Epithelial cell of umbilical artery (primary cell): ENCODE measurements around the gene IRAK2. TPM values are rescaled to one million over a fixed set of nuclear protein-coding genes. Genes with fewer than 3 reads are reported as not detected.

Source experiments
- total RNA-seq: library from RNA; depleted of rRNA; stranded (reverse); fragments of >200 nt; gene quantifications from 2 replicates; pipeline ENCODE4 v1.2.3, GENCODE V29; 2014

Gene IRAK2, protein sequence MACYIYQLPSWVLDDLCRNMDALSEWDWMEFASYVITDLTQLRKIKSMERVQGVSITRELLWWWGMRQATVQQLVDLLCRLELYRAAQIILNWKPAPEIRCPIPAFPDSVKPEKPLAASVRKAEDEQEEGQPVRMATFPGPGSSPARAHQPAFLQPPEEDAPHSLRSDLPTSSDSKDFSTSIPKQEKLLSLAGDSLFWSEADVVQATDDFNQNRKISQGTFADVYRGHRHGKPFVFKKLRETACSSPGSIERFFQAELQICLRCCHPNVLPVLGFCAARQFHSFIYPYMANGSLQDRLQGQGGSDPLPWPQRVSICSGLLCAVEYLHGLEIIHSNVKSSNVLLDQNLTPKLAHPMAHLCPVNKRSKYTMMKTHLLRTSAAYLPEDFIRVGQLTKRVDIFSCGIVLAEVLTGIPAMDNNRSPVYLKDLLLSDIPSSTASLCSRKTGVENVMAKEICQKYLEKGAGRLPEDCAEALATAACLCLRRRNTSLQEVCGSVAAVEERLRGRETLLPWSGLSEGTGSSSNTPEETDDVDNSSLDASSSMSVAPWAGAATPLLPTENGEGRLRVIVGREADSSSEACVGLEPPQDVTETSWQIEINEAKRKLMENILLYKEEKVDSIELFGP
- 30.5 and 34.1 TPM in 2 replicates for total RNA-seq

DNA sequence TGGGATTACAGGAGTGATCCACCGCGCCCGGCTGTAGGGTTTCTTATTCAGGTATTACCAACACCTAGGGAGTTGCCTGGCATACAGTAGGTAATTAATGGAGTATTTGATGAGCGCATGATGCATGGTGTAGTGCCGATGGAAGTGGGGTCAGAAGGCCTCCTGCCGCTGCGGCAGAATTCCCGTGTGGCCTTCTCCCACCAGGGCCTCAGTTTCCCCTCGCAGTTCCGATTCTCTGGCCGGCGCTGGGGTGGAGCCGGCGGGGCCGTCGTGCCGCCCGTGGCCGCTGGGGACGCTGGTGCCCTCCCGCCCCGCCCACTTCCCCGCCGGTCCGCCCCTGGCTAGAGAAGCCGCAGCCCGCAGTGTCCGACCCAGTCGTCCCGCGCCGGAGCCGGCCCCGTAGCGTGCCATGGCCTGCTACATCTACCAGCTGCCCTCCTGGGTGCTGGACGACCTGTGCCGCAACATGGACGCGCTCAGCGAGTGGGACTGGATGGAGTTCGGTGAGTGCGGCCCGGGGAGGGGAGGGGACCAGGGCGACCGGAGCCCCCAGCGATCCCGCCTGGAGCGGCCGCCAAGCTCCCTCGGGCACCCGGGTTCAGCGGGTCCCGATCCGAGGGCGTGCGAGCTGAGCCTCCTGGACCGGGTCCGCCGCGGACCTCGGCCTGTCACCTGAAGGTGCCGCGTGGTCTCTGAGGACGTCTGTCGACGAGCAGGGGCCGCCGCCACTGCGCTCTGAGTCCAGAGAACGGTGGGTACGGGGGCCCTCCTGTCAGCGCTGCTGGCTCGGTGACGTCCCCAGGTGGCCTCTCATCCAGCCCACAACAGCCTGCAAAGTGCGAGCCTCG lies at the start of gene IRAK2:
Gene IRAK2 (plus strand): TSS at position 374 of the 848 bp plus-strand sequence. CDS start 36 bp downstream, at position 410.

DNA sequence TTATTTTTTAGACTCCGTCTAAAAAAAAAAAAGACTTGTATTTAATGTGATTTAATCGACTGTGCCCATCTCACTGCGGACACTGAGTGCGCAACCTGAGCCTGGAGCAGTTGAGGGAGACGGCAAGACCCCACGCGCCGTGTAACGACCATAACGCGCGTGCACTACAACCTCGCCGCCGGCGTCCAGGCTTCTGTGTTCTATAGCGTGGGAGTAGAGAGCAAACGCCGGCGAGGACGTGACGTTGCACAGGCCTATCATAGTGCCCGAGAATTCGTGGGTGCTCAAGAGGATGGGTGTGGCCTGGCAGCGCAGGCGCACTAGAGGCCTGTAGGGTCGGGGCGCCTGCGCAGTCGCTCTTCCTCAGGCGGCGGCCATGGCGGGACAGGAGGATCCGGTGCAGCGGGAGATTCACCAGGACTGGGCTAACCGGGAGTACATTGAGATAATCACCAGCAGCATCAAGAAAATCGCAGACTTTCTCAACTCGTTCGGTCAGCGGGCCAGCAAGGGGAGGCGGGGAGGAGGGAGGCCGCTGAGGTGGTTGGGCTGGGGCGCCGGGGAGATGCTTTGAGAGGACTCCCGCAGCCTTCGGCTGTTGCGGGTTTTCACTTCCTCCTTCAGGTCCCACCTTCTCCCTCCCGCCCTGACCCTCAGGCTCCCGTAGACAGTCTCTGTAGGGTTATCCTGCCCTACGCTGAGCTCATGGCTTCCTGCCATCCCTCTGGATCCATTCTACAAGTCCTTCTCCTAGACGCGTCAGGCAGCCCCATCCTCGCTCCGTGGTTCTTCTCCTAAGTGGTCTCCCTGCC lies 49.2 kb upstream of the IRAK2 start, which contains the start of gene BRK1:
Gene BRK1 (plus strand): TSS at position 350 of the 812 bp plus-strand sequence. CDS start 27 bp downstream, at position 377.

DNA sequence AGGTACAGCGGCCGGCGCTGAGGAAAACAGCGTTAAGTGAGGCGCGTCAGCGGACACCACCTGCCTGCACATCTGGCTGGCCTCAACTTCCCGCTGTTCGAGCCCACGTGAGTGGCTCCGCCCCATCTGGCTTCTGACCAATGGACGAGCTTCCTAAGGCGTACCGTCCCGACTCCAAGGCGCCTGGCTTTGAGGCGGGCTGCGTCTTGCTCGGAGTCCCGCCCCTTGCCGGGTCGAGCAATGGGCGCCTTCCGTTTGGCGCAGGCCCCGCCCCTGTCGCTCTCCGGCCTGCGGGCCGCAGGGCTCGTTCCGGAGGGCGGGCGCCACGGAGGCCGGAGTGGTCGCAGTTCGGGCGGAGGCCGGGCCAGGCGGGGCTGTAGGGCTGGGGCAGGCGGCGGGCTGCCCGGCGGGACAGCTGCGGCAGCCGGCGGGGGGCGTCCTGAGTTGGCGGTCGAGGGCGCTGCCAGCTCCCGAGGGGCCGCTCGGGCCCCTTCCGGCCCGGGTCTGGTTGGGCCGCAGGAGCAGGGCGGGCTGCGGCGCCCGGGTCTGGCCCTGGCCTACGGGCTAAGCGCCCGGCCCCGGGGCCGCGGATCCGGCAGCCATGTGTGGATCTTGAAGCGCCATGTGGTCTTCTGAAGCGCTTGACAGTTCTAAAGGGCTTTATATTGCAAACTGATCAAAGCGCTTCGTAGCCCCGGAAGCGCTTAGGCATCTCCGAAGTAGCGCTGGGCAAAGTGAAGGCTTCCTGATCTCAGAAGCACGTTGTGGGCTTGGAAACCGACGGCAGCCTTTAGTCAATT lies 83.7 kb downstream of the IRAK2 start, which contains the start of gene TATDN2:
Gene TATDN2 (plus strand): TSS at position 276 of the 800 bp plus-strand sequence. CDS start 742 bp downstream, outside the sequence.

DNA sequence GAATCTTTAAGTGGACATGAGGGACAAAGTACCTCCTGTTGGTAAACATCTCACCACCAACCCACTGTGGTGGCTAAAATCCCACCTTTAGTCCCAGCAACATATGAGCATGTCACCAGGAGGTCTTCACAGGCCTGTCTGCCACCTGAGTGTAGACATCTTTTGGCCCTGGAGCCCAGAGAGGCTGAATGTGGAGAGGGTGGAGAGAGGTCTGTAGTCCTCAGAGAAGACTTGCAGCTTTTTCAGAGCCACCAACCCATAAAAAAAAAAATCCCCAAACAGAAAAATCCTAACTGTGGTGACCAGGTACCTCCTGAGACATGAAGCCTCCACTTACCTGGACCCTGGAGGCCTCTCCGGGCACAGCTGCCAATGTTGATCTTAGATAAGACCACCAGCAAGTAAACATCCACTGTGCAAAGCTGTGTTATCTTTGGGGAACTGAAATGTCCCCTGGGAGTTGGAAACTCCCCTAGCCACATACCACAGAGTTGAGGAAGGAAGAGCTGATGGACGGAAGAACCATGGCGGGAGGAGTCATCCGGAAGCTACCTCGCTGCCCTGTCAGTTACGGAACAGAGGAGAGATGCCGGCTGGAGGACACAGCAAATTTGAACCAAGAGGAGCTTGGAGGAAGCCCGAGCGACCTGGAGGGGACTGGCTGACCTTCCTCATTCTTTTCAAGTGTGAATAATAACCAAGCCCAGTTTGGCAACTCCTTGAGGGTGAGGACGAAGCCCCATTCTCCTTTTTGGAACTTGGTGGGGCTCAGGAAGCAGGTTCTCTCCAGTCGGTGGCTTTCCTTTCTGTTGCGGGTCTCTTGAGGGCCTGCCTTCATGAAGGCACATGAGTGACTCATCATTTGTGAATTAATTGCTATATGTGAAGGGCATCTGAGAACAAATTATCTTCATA lies 128.0 kb downstream of the IRAK2 start, which contains the start of gene GHRL:
Gene GHRL (minus strand): TSS at position 443 of the 915 bp plus-strand sequence. CDS start 2,767 bp downstream, outside the sequence.

Other genes with a start within 250 kb of the IRAK2 start
- 21.7 and 23.1 TPM in 2 replicates for gene IL17RC, start 247.8 kb upstream of the IRAK2 start, total RNA-seq
- gene CRELD1, start 231.1 kb upstream of the IRAK2 start, total RNA-seq = 27.6 and 39.4 TPM in 2 replicates
- gene PRRT3, start 212.5 kb upstream of the IRAK2 start, total RNA-seq = 0.97 and 1.1 TPM in 2 replicates
- gene EMC3, start 178.1 kb upstream of the IRAK2 start, total RNA-seq = 39.0 and 63.1 TPM in 2 replicates
- 18.5 and 22.2 TPM in 2 replicates for gene FANCD2, start 138.5 kb upstream of the IRAK2 start, total RNA-seq
- gene FANCD2OS, start 56.7 kb upstream of the IRAK2 start, total RNA-seq = not detected in 2 replicates
- 94.5 and 211 TPM in 2 replicates for gene BRK1, start 49.2 kb upstream of the IRAK2 start, total RNA-seq
- 45.0 and 46.4 TPM in 2 replicates for gene VHL, start 23.1 kb upstream of the IRAK2 start, total RNA-seq
- gene TATDN2, start 83.5 kb downstream of the IRAK2 start, total RNA-seq = 8.4 and 10.0 TPM in 2 replicates
- gene GHRL, start 128.0 kb downstream of the IRAK2 start, total RNA-seq = not detected in 2 replicates
- gene SEC13, start 156.2 kb downstream of the IRAK2 start, total RNA-seq = 335 and 464 TPM in 2 replicates